IMR-90 (cell line): Measurements from ENCODE around the gene SFTPA1. TPM values are rescaled to one million over a fixed set of nuclear protein-coding genes. Genes with fewer than 3 reads are reported as not detected.

Experiments
- ATAC-seq: fragments of 200-7000 bp; cut with Tn5 transposase; 2 replicates; pipeline ENCODE4 v1.9.1; 2020; ENCODE audit warnings: low read depth, mild to moderate bottlenecking, moderate library complexity
- BruUV-seq: library from RNA; stranded (reverse); fragments of 400-500 nt; replicated peaks from 2 replicates; lab custom pipeline; 2021; lab: Mats Ljungman, UMichigan
- CTCF ChIA-PET: fragments of 300-600 bp; formaldehyde crosslinking; extraction: SDS; loops from one replicate; lab custom pipeline; 2021; ENCODE audit warnings: antibody characterized with exemption; lab: Yijun Ruan, JAX
- POLR2A ChIA-PET: fragments of 300-600 bp; sonication (Branson Sonifier 250); formaldehyde crosslinking; loops from one replicate; lab custom pipeline; 2022; ENCODE audit warnings: antibody characterized with exemption; ENCODE audit not compliant: unreplicated experiment; lab: Charles Lee
- DNase-seq: peaks from one replicate; pipeline ENCODE4 v3.0.0; 2013
- H2AFZ ChIP-seq: replicated peaks from 2 replicates; pipeline ENCODE3; 2013; ENCODE audit warnings: low read length, mild to moderate bottlenecking; ENCODE audit not compliant: poor library complexity
- H2AK5ac ChIP-seq: 2 replicates; pipeline ENCODE4 v1.6.1; 2013; ENCODE audit warnings: low read depth, low read length, inconsistent platforms
- H2AK9ac ChIP-seq: replicated peaks from 2 replicates; pipeline ENCODE3; 2013; ENCODE audit warnings: mild to moderate bottlenecking, low read depth, low read length, moderate library complexity; ENCODE audit not compliant: poor library complexity
- H2BK120ac ChIP-seq: 2 replicates; pipeline ENCODE4 v1.6.1; 2013; ENCODE audit warnings: low read depth, low read length, inconsistent platforms
- H2BK15ac ChIP-seq: 3 replicates; pipeline ENCODE4 v1.6.1; 2013; ENCODE audit warnings: low read depth, low read length, inconsistent platforms
- H2BK20ac ChIP-seq: 2 replicates; pipeline ENCODE4 v1.6.1; 2013; ENCODE audit warnings: low read depth, mild to moderate bottlenecking, inconsistent platforms, low read length, moderate library complexity
- H2BK5ac ChIP-seq: 2 replicates; pipeline ENCODE4 v1.6.1; 2013; ENCODE audit warnings: mild to moderate bottlenecking, low read depth, low read length, inconsistent platforms; ENCODE audit not compliant: poor library complexity, severe bottlenecking
- H3K14ac ChIP-seq: replicated peaks from 2 replicates; pipeline ENCODE4 v1.6.1; 2013; ENCODE audit warnings: low read depth, low read length, inconsistent platforms
- H3K18ac ChIP-seq: 2 replicates; pipeline ENCODE4 v1.6.1; 2013; ENCODE audit warnings: low read depth, low read length, control low read depth
- H3K23ac ChIP-seq: 2 replicates; pipeline ENCODE4 v1.6.1; 2013; ENCODE audit warnings: low read depth, low read length, inconsistent platforms
- H3K27ac ChIP-seq: 2 replicates; pipeline ENCODE4 v1.5.1; 2013; ENCODE audit warnings: mild to moderate bottlenecking, control low read depth, low read length; ENCODE audit not compliant: insufficient read depth
- H3K27me3 ChIP-seq: 2 replicates; pipeline ENCODE4 v1.6.1; 2013; ENCODE audit warnings: low read length; ENCODE audit not compliant: control insufficient read depth, insufficient read depth
- H3K36me3 ChIP-seq: 2 replicates; pipeline ENCODE4 v1.6.1; 2013; ENCODE audit warnings: low read length, mixed read lengths; ENCODE audit not compliant: control insufficient read depth, insufficient read depth
- H3K4ac ChIP-seq: 2 replicates; pipeline ENCODE4 v1.6.1; 2013; ENCODE audit warnings: low read depth, low read length, inconsistent platforms
- H3K4me1 ChIP-seq: 2 replicates; pipeline ENCODE4 v1.6.1; 2013; ENCODE audit warnings: low read length, mixed read lengths; ENCODE audit not compliant: control insufficient read depth, insufficient read depth
- H3K4me2 ChIP-seq: 2 replicates; pipeline ENCODE4 v1.6.1; 2013; ENCODE audit warnings: low read depth, mild to moderate bottlenecking, control low read depth, low read length, moderate library complexity
- H3K4me3 ChIP-seq: 2 replicates; pipeline ENCODE4 v1.5.1; 2013; ENCODE audit warnings: low read depth, mild to moderate bottlenecking, control low read depth, low read length, moderate library complexity; ENCODE audit not compliant: insufficient read depth
- H3K56ac ChIP-seq: 2 replicates; pipeline ENCODE4 v1.6.1; 2013; ENCODE audit warnings: low read length, inconsistent platforms; ENCODE audit not compliant: insufficient read depth; ENCODE audit errors: extremely low read depth
- H3K79me1 ChIP-seq, 2 experiments: 2 replicates each; pipeline ENCODE4 v1.6.1; 2013; ENCODE audit warnings: low read length in 2 of 2, inconsistent platforms in 1 of 2, low read depth in 1 of 2
- H3K9ac ChIP-seq: 2 replicates; pipeline ENCODE4 v1.6.1; 2013; ENCODE audit warnings: low read depth, low read length, control low read depth
- H3K9me1 ChIP-seq: 2 replicates; pipeline ENCODE4 v1.6.1; 2013; ENCODE audit warnings: low read length, inconsistent platforms; ENCODE audit not compliant: insufficient read depth
- H3K9me3 ChIP-seq: 2 replicates; pipeline ENCODE4 v1.6.1; 2013; ENCODE audit warnings: low read length; ENCODE audit not compliant: control insufficient read depth, insufficient read depth
- H4K20me1 ChIP-seq: 2 replicates; pipeline ENCODE4 v1.6.1; 2013; ENCODE audit warnings: low read length, inconsistent platforms; ENCODE audit not compliant: insufficient read depth
- H4K5ac ChIP-seq: 2 replicates; pipeline ENCODE4 v1.6.1; 2013; ENCODE audit warnings: mild to moderate bottlenecking, low read depth, low read length, control low read depth
- H4K8ac ChIP-seq, 2 experiments: 2 replicates each; pipeline ENCODE4 v1.6.1; 2013; ENCODE audit warnings: low read depth in 2 of 2, low read length in 2 of 2, control low read depth in 1 of 2, inconsistent platforms in 1 of 2
- H4K91ac ChIP-seq: 2 replicates; pipeline ENCODE4 v1.6.1; 2013; ENCODE audit warnings: low read depth, low read length, inconsistent platforms; ENCODE audit not compliant: insufficient read depth
- BHLHE40 ChIP-seq: fragments of 150-350 bp; IDR thresholded peaks from 2 replicates; pipeline ENCODE4 v1.6.1; 2016; ENCODE audit warnings: mild to moderate bottlenecking, low read depth, low read length
- CEBPB ChIP-seq: IDR thresholded peaks from 2 replicates; pipeline ENCODE4 v1.6.1; 2012; ENCODE audit warnings: low read depth, low read length, improper control_type of control experiment
- CHD1 ChIP-seq: IDR thresholded peaks from 2 replicates; pipeline ENCODE4 v1.6.1; 2012; ENCODE audit warnings: low read depth, low read length, improper control_type of control experiment
- FOS ChIP-seq: fragments of 150-350 bp; IDR thresholded peaks from 2 replicates; pipeline ENCODE4 v1.6.1; 2016; ENCODE audit warnings: low read depth, low read length
- MAFK ChIP-seq: IDR thresholded peaks from 2 replicates; pipeline ENCODE4 v1.6.1; 2012; ENCODE audit warnings: low read depth, low read length, improper control_type of control experiment
- MAZ ChIP-seq: IDR thresholded peaks from 2 replicates; pipeline ENCODE4 v1.6.1; 2012; ENCODE audit warnings: low read depth, mild to moderate bottlenecking, low read length, improper control_type of control experiment, moderate library complexity, borderline replicate concordance
- MXI1 ChIP-seq: IDR thresholded peaks from 2 replicates; pipeline ENCODE4 v1.6.1; 2012; ENCODE audit warnings: low read depth, mild to moderate bottlenecking, low read length, moderate library complexity, borderline replicate concordance
- NFE2L2 ChIP-seq: fragments of 150-350 bp; IDR thresholded peaks from 2 replicates; pipeline ENCODE4 v1.6.1; 2016; ENCODE audit warnings: low read depth, mild to moderate bottlenecking, low read length
- POLR2A ChIP-seq: IDR thresholded peaks from 2 replicates; pipeline ENCODE4 v1.6.1; 2012; ENCODE audit warnings: mild to moderate bottlenecking, low read depth, low read length
- RAD21 ChIP-seq: IDR thresholded peaks from 2 replicates; pipeline ENCODE4 v1.6.1; 2012; ENCODE audit warnings: low read length, improper control_type of control experiment
- RCOR1 ChIP-seq: IDR thresholded peaks from 2 replicates; pipeline ENCODE4 v1.6.1; 2012; ENCODE audit warnings: mild to moderate bottlenecking, low read length, improper control_type of control experiment; ENCODE audit not compliant: insufficient replicate concordance
- RFX5 ChIP-seq: IDR thresholded peaks from 2 replicates; pipeline ENCODE4 v1.8.0; 2012; ENCODE audit warnings: low read depth, mild to moderate bottlenecking, low read length, moderate library complexity
- SMC3 ChIP-seq: fragments of 150-350 bp; IDR thresholded peaks from 2 replicates; pipeline ENCODE4 v1.6.1; 2016; ENCODE audit warnings: low read depth, mild to moderate bottlenecking, antibody characterized with exemption, low read length, moderate library complexity
- WGBS, 2 experiments: methylation state at CpG; one replicate each; pipeline versions ENCODE4 v1.1.5 to v1.1.7; 2013; ENCODE audit warnings: missing lambda C conversion rate in 2 of 2; ENCODE audit not compliant: insufficient read length in 1 of 2; ENCODE audit errors: extremely low coverage in 2 of 2; 5-methylcytosine and 5-hydroxymethylcytosine counted together
- dilution Hi-C: fragments of 300-500 bp; cut with HindIII; formaldehyde crosslinking; loops from one replicate; pipeline ENCODE4 v1.14.3; 2018; ENCODE audit warnings: low sequenced_read_pairs; ENCODE audit not compliant: unreplicated experiment
- in situ Hi-C: fragments of 300-500 bp; cut with MboI; formaldehyde crosslinking; loops from 3 replicates; pipeline ENCODE4 v1.14.3; 2019; ENCODE audit warnings: low sequenced_read_pairs, inconsistent platforms, mixed read lengths
- intact Hi-C: fragments of 100-400 bp; cut with micrococcal nuclease; formaldehyde crosslinking; loops from 2 replicates; pipeline ENCODE4 v1.10.0; 2022
- polyA plus RNA-seq, 3 experiments: library from polyadenylated mRNA; depleted of rRNA; stranded (reverse); fragments of >200 nt; gene quantifications; 2 replicates each; pipeline ENCODE4 v1.2.3, GENCODE V29; 2012; ENCODE audit warnings: low replicate concordance in 1 of 3
- total RNA-seq: library from RNA; depleted of rRNA; stranded (reverse); fragments of >200 nt; gene quantifications from 2 replicates; pipeline ENCODE4 v1.2.3, GENCODE V29; 2012
- TF ChIP-seq, protein P1 (sequence below): conservative IDR thresholded peaks from 2 replicates; pipeline ENCODE4 v1.5.1; 2012; ENCODE audit warnings: mild to moderate bottlenecking, low read depth, low read length, improper control_type of control experiment
- TF ChIP-seq, protein P2 (sequence below): fragments of 150-350 bp; IDR thresholded peaks from 2 replicates; pipeline ENCODE4 v1.6.1; 2016; ENCODE audit warnings: low read depth, mild to moderate bottlenecking, low read length, moderate library complexity, borderline replicate concordance
- TF ChIP-seq, protein P3 (sequence below): fragments of 150-350 bp; IDR thresholded peaks from 2 replicates; pipeline ENCODE4 v1.6.1; 2017; ENCODE audit warnings: mild to moderate bottlenecking, antibody characterized with exemption, low read length, low read depth

Gene SFTPA1
- total and polyA plus RNA-seq, 2 of the 4 experiments (the other 2 are of a cell fraction), result not detected

DNA sequence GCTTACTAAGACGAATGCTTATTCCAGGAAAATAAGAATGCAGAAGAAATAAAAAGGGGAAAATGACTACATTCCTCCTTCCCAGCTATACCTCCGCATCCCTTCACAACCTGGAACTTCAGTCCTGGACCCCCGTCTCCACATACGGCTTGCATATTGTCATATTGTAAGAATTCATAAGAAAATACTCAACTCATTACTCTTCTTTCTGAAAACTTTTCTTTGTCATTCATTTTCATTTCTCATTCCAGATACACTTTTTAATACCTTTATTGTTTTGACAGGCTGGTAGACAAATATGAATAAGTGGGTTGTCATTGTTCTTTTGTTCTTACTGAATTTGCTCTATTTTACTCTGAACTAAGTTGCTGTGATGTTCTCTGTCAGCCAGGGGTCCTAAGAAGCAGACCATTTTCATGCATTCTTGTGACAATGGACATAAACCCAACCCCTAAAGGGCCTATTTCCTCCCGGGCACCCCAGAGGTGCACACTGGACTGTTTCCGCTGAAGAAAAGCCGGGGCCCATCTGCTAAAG is 27.2 kb upstream of the SFTPA1 start:
- Histone ChIP-seq H3K4me1 (no peaks in the 10 kb centered on the region), H2BK5ac (no peak overlapping the region), H3K4me2 (no peak overlapping the region), H4K8ac (no peak overlapping the region), H4K5ac (no peak overlapping the region), H2BK20ac (no peak overlapping the region), H3K9me3 (no peaks in the 10 kb centered on the region), H3K27ac (no peak overlapping the region), H3K79me1 (no peaks in the 10 kb centered on the region), H3K36me3 (no peaks in the 10 kb centered on the region), H2AFZ (no peak overlapping the region), H3K4me3 (no peak overlapping the region), H3K23ac (no peak overlapping the region), H2BK15ac (no peak overlapping the region), H4K91ac (no peak overlapping the region), H3K9me1 (no peaks in the 10 kb centered on the region), H3K18ac (no peak overlapping the region), H3K56ac (no peak overlapping the region), H4K20me1 (no peaks in the 10 kb centered on the region), H2AK9ac (no peak overlapping the region), H2AK5ac (no peak overlapping the region), H2BK120ac (no peak overlapping the region), H3K9ac (no peak overlapping the region), H3K14ac (no peak overlapping the region), H3K4ac (no peak overlapping the region), H3K27me3 (peaks cover 29% of the 10 kb centered on the region)
- ChIA-PET POLR2A (no interaction called here), CTCF (no interaction called here)
- TF ChIP-seq BHLHE40, result no peak
- no peak for TF ChIP-seq RFX5
- TF ChIP-seq POLR2A, result no peak
- TF ChIP-seq MAZ, result no peak
- no peak for TF ChIP-seq RCOR1
- TF ChIP-seq CHD1, result no peak
- TF ChIP-seq, protein P1, sequence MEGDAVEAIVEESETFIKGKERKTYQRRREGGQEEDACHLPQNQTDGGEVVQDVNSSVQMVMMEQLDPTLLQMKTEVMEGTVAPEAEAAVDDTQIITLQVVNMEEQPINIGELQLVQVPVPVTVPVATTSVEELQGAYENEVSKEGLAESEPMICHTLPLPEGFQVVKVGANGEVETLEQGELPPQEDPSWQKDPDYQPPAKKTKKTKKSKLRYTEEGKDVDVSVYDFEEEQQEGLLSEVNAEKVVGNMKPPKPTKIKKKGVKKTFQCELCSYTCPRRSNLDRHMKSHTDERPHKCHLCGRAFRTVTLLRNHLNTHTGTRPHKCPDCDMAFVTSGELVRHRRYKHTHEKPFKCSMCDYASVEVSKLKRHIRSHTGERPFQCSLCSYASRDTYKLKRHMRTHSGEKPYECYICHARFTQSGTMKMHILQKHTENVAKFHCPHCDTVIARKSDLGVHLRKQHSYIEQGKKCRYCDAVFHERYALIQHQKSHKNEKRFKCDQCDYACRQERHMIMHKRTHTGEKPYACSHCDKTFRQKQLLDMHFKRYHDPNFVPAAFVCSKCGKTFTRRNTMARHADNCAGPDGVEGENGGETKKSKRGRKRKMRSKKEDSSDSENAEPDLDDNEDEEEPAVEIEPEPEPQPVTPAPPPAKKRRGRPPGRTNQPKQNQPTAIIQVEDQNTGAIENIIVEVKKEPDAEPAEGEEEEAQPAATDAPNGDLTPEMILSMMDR, result no peak
- TF ChIP-seq RAD21, result no peak
- TF ChIP-seq CEBPB, result no peak
- TF ChIP-seq, protein P2, sequence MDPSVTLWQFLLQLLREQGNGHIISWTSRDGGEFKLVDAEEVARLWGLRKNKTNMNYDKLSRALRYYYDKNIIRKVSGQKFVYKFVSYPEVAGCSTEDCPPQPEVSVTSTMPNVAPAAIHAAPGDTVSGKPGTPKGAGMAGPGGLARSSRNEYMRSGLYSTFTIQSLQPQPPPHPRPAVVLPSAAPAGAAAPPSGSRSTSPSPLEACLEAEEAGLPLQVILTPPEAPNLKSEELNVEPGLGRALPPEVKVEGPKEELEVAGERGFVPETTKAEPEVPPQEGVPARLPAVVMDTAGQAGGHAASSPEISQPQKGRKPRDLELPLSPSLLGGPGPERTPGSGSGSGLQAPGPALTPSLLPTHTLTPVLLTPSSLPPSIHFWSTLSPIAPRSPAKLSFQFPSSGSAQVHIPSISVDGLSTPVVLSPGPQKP, result no peak
- no peak for TF ChIP-seq MXI1
- no peak for TF ChIP-seq NFE2L2
- TF ChIP-seq MAFK, result no peak
- TF ChIP-seq FOS, result no peak
- TF ChIP-seq, protein P3, sequence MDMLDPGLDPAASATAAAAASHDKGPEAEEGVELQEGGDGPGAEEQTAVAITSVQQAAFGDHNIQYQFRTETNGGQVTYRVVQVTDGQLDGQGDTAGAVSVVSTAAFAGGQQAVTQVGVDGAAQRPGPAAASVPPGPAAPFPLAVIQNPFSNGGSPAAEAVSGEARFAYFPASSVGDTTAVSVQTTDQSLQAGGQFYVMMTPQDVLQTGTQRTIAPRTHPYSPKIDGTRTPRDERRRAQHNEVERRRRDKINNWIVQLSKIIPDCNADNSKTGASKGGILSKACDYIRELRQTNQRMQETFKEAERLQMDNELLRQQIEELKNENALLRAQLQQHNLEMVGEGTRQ, result no peak
- no peak for TF ChIP-seq SMC3
- no CpG with 5 or more reads among the region's 7 CpGs for WGBS, 2 experiments
- no peak for ATAC-seq
- BruUV-seq, result no TSS peak
- intact Hi-C loops (no loop called here), in situ Hi-C loops (no loop called here), dilution Hi-C loops (no loop called here)
- DNase-seq, result no peak
